ENCODE data around the gene LGR4. TPM values are rescaled to one million over a fixed set of nuclear protein-coding genes. Genes with fewer than 3 reads are reported as not detected.
"Not testable (repeated sequence)": the region's sequence is repeated elsewhere in the genome, so short reads cannot be mapped to it uniquely, and the experiment has no call there.

The LGR4 gene
- total RNA-seq, 1 donor from 2014 or later, result 50.6 TPM

DNA sequence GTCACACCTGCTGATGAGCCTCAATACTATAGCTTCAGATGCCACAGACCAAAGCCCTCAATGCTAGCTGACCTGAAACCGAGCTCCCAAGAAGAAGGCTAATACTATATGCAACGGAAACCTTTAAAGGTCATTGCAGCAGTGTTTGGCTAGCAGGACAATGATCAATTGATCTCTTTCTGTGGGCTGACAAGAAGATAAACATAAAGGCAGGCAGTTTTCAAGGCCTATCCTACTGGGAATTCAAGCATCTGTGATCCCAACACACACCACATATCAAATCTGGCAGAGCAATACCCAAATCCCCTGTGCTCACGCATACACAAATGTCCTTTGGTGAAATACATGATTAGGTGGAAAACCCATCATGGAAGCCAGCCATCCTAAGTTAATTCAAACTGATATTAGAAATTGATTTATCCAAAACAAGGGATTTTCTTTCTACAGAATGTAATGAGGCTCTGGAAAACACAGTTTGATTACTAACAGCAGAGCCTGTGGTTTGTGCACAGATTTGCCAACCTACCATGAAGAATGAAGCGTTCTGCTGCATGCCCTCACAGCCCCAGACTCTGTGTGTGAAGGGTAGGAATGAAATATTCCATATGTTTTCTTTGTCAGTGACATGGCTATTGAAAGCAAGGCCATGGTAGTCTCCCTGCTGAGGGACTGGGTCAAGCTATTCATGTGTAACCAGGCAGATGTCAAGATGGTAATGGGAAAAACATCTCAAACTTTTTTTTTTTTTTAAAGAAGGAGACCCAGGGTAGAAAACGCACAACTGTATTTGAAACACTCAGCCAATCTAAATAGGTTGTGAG, 12.2 kb downstream of the LGR4 start:
- no peak for DNase-seq (ENCODE audit: low spot score)

- no peak for DNase-seq (ENCODE audit: low spot score)
These were observed 13.4 kb downstream of the LGR4 start for GRCh38 chr11:27459191-27459590.

DNA sequence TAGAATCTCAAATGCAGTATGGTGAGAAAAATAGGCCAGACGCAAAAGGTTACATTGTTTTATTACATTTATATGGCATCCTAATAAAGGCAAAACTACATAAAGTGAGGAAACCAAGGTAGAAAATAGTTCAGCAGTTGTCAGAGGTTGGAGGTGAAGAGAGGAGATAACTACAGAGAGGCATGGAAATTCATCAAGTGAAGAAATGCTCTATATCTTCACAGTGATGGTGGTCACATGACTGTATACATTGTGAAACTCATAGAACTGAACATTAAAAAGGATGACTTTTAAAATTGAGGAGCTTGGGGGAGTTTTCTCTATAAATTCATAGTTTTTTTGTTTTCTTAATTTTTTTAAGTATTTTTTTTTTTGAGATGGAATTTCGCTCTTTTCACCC, 14.4 kb downstream of the LGR4 start:
- DNase-seq (ENCODE audit: low spot score), result no peak

- DNase-seq (ENCODE audit: low spot score), result no peak
These were observed 15.7 kb downstream of the LGR4 start for GRCh38 chr11:27456795-27457329.

DNA sequence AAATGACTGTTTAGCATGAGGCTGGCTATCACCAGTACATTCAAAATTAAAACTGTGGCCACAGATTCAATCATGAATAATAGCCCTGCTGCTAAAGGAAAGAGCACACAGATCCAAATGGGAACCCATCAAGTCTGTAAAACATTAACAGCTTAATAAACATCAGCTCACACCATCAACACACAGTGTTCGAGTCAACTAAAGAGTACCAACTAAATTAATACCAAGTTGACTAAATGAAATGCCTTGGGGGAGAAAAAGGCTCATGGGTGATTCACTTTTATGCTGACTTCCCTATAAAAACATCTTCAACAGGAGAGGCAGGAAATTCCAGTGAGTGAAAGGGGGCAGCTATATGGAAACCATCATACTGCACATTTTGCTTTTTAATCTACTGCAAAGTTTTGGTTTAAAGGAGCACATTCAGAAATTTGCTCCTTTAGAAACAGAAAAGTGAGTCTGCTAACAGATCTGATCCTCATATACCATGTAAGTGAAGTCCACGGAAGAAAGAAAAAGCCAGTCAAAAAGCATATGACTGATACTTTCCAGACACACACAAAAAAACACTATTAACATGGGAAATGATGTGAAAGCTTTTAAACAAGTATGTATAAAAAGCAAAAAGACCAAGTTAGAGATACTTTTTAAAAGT, 16.3 kb downstream of the LGR4 start:
- DNase-seq (ENCODE audit: low spot score), result no peak

DNA sequence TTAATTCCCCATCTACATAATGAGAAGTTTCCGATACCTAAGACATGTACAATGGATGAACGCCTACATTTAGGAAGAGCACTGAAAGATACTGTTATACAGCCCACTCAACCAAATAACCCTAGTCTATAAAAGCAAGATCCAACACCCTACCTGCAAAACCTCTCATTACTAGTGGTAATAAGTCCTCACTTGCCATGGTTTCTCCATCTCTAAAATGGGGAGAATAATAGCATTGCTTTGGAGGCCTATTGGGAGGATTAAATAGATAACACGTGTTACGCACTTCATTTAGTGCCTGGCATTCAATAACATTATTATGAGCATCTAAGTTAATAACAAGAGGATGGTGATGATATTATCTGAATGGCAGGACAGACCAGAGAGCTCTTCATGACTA, 16.9 kb downstream of the LGR4 start:
- DNase-seq (ENCODE audit: low spot score), result no peak

DNA sequence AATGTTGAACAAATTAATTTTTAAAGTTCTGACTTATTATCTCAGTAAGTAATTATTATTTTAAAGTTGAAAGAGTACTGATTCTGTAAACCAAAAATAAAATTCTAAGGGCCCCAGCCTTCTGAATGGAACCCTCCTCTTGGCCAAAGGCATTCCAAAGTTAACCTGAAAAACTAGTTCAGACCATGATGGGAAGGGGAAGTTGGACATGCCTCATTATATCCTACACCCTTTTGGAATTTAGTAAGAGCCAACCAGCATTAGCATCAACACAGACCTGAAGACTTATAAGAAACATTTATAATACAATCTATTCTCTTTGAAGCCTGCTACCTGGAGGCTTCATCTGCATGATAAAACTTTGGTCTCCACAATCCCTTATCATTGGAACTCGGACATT, 18.9 kb downstream of the LGR4 start:
- DNase-seq (ENCODE audit: low spot score), result no peak

DNA sequence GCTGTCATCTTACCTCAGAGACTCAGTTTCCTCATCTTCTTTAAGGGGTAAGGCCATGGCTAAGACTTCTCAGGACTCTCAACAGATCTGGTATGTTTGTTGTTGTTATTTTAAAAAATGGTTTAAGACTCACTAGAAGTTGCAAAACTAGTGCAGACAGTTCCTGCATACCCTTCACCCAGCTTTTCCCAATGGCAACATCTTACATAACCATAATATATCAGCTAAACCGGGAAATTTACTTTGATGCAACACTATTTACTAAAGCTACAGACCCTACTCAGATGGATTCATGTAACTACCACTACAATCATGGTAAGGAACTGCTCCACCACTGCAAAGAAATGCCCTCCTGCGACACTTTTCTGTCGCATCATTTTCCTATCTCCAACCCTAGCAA, 20.4 kb downstream of the LGR4 start:
- no peak for DNase-seq (ENCODE audit: low spot score)

- no peak for DNase-seq (ENCODE audit: low spot score)
These were observed 21.2 kb downstream of the LGR4 start for GRCh38 chr11:27451244-27451965.

DNA sequence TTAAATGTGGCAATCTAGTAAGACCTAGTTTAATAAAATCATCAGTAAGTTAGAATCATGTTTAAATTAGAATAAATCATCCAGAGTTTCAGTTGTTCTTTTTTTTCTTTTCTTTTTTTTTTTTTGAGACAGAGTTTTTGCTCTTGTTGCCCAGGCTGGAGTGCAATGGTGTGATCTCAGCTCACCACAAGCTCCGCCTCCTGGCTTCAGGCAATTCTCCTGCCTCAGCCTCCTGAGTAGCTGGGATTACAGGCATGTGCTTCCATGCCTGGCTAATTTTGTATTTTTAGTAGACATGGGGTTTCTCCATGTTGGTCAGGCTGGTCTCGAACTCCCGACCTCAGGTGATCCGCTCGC, 24.4 kb downstream of the LGR4 start:
- DNase-seq (ENCODE audit: low spot score), result not testable (repeated sequence)

- DNase-seq (ENCODE audit: low spot score), result no peak
These were observed 25.1 kb downstream of the LGR4 start for GRCh38 chr11:27447288-27448183.

DNA sequence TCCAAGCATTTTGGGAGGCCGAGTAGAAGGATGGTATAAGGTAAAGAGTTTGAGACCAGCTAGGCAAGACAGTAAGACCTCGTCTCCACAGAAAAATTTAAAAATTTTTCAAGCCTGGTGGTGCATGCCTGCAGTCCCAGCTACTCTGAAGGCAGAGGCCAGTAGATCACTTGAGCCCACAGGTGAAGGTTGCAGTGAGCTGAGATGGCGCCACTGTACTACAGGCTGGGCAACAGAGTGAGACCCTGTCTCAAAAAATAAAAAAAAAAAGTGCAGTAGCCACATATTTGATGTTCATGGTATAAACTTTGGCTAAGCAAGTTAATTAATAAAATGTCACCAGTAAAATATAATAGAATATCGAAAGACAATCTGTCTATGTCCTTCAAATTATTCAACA, 27.0 kb downstream of the LGR4 start:
- DNase-seq (ENCODE audit: low spot score), result no peak

DNA sequence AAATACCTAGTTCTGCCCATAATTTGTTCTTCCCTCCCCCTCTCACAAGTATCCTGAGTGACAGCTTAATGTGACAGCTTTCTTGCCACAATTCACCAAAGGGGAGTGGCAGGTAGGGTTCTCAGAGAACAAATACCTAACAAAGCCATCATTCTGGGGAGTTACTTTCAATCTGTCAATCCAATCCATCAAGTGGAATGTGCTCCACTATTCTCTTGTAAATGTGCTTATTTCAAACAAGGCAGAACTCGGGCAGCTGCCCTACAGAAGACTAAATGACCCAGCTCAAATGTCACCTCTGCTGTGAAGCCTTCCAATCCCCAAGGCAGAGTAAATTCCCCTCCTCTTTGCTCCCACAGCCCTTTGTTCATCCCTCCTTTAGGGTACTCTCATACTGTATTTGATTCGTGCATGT, 27.8 kb downstream of the LGR4 start:
- DNase-seq (ENCODE audit: low spot score), result no peak

DNA sequence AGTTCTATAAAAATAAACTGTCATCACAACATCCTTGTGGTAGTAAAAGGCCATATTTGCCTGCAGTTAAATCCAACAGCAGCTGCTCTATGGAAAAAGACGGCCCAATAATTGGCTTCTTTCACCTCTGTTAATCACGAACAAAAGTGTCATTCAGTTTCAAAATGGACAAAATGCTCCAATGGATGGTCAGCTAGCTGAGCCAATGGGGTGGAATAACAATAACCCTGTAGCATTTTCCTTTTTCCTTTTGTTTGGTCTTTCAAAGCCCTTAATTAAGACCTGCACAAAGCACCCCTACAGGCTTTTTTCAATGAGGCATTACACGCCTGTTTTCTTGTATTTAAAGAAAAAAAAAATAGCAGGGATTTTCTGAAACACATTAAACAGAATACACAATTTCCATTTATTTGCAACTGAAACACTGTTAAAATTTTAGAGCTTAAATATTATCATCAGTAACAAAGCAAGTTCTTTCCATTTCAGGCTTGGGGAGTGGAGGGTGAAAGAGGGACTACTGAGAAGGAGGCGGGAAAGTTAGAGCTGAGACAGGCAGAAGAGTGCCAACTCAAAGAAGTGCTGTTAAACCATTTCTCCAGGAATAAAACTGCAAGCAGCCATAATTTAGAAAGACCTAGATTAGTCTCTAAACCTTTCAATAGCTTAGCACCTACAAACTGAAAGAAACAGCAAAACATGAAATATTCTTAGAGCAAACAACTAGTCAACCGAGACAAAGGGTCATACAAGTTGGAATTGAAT, 28.7 kb downstream of the LGR4 start:
- DNase-seq (ENCODE audit: low spot score), result no peak

DNA sequence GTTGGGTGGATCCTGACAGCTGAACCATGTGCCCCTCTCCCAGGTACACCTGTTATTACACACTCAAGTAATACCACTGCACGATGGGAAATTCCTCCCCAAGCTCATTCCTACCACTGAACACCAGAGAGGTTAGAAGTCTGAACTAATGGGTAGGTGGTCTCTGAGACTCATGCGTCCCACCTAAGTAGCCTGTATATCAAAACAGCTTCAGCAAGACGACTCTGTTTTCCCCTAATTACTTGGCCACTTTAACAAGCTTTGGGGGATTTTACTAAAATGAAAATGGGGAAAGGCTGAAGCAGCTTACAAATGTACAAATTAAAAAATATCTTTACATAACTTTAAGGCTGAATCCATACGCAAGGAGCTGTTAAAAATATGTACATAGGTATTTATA, 29.4 kb downstream of the LGR4 start:
- DNase-seq (ENCODE audit: low spot score), result no peak

DNA sequence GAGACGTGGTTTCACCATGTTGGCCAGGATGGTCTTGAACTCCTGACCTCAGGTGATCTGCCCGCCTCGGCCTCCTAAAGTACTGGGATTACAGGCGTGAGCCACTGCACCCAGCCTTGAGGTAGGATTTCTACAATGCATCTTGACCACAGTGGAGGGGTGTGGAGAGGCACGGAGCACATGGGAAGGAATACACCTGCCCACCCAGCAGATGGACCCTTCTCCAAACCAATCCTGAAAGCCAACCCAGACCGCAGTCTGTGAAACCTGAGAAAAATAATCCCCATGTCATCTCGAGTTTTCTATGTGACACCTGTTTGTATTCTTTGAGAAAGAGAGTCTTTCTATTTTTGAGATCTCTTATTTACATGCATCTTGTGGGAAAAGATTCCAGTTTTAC, 32.5 kb downstream of the LGR4 start:
- no peak for DNase-seq (ENCODE audit: low spot score)

GRCh38 chr11:27438595-27438981, 34.0 kb downstream of the LGR4 start:
- DNase-seq (ENCODE audit: low spot score), result no peak

- no peak for DNase-seq (ENCODE audit: low spot score)
These were observed 34.6 kb downstream of the LGR4 start for GRCh38 chr11:27437829-27438594.

- DNase-seq (ENCODE audit: low spot score), result no peak
These were observed 35.7 kb downstream of the LGR4 start for GRCh38 chr11:27436916-27437315.

DNA sequence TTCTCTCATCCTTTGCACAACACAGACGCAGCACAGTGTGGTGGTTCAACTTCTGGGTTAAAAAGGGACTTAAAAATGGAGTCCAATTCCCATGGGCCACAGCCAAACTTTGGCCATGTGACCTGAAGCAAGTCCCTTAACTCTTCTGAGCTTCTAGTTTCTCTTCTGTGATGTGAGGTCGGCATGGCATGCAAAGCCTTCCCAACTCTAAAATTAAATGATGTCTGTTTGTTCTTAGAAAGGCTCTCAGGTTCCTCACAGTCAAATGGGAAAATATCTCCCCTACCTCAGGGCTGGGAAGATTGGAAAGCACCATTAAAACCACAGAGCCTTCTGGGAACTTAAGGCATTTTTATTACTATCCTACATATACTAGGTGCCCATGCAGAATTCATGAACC, 38.8 kb downstream of the LGR4 start:
- no peak for DNase-seq (ENCODE audit: low spot score)

Measured in mesenteric fat pad (tissue), 1 donor.